DMS114 treated with DMSO at 0.1 percent for 48 hours (cell line): ENCODE measurements around the gene LIMA1.
"Not testable (repeated sequence)": the region's sequence is repeated elsewhere in the genome, so short reads cannot be mapped to it uniquely, and the experiment has no call there.

ENCODE experiments used
- DNase-seq: peaks from one replicate; lab custom pipeline; 2025; ENCODE audit not compliant: unreplicated experiment; lab: John Stamatoyannopoulos, UW

LIMA1 gene

DNA sequence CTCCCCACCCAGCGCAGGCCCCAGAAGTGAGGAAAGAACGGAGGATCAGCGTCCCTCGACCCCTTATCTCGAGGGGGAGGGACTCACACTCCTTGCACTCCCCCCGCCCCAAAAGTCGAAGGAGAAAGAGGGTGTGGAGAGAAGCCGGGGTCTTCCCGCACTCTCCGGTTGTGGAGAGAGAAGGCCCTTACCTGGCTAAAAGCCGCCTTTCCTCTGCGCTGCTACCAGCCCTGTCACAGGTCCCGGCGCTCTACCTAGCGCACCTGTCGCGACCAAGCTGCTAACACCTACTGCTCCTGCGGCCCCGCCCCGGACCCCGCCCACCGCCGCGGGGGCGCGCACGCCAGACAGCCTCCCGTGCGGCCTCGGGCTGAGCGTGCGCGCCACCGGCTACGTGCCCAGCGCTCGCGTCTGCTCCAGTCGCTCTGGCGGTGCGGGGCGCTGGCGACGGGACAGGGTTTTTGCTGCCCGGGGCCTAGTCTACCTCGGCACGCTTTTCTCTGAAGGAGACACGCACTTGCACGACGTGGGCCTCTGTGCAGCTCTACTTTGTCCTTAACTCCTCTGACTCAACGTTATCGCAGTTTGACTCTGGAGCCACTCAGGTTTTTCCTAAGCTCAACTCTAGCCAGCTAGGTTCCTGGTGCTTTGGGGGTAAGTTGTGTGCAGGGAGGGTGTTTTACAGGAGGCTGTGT is at the start of gene LIMA1:
LIMA1 (minus strand) TSS at position 292 of the 695 bp plus-strand sequence. CDS start 34,769 bp downstream, outside the sequence.
- DNase-seq = peak; percentile 73

DNA sequence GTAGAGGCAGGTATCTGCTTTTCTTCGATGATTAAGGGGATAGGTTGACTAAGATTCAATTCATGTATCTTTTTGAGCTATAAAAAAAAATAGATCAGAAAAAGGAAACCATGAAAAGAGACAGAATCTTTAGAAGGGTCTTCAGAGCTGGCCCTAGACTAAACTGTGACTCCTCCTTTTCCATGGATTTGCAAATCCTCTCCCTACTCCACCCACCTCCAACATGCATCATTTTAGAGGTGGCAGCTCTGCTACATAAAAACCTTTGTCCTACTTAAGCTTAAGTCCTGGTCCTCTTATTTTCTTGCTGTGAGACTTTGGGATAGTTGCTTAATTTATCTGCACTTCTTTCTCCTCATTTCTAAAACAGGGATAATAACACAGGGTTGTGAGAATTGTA is 48.4 kb upstream of the LIMA1 start:
- no peak for DNase-seq

DNA sequence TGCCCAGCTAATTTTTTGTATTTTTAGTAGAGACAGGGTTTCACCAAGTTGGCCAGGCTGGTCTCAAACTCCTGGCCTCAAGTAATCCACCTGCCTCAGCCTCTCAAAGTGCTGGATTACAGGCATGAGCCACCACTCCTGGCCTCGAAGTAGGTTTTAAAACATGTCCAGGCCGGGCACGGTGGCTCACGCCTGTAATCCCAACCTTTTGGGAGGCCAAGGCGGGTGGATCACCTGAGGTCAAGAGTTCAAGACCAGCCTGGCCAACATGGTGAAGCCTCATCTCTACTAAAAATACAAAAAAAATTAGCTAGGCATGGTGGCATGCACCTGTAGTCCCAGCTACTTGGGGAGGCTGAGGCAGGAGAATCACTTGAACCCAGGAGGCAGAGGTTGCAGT is 45.3 kb upstream of the LIMA1 start:
- not testable (repeated sequence) for DNase-seq

- DNase-seq = no peak
Measured at GRCh38 chr12:50326590-50327284, 43.4 kb upstream of the LIMA1 start.

DNA sequence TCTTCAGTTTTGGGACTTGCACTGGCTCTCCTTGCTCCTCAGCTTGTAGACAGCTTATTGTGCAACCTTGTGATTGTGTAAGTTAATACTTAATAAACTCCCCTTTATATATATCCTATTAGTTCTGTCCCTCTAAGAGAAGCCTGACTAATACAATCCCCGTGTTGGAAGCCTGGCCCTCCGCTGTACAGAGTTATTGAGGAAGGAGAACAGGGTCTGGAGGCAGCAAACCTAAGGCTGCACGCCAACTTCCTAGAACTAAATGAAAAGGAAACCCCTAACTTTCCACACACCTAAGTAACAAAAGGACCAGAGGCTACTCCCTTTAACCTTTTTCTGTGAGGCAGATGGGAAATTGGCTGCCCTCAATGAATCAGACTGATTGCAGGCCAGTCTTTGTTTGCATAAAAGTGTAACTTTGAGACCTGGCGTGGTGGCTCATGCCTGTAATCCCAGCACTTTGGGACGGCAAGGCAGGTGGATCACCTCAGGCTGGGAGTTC is 42.6 kb upstream of the LIMA1 start:
- no peak for DNase-seq

- not testable (repeated sequence) for DNase-seq
Measured at GRCh38 chr12:50324770-50325169, 41.5 kb upstream of the LIMA1 start.

GRCh38 chr12:50324077-50324476 is 40.8 kb upstream of the LIMA1 start:
- not testable (repeated sequence) for DNase-seq

GRCh38 chr12:50322206-50322605 is 38.9 kb upstream of the LIMA1 start:
- no peak for DNase-seq

DNA sequence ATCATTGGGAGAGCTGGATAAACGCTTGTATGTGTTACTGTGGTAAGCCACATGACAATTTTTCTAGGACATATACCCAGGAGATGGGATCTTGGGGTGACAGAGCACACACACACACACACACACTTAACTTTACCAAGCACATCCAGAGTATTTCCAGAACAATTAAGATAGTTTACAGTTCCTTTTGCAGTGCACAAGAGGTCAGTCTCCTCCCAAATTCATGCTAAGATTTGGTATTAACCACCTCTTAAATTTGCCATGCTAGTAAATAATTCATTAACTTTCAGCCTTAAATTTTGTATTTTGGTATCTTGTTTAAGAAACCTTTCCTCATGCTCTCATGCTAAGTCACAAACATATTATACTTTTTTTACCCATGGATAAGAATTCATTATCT is 33.9 kb upstream of the LIMA1 start:
- no peak for DNase-seq

GRCh38 chr12:50315803-50316202 is 32.5 kb upstream of the LIMA1 start:
- no peak for DNase-seq

GRCh38 chr12:50314636-50315312 is 31.5 kb upstream of the LIMA1 start:
- DNase-seq = peak; percentile 47

- not testable (repeated sequence) for DNase-seq
Measured at GRCh38 chr12:50313971-50314370, 30.7 kb upstream of the LIMA1 start.

- no peak for DNase-seq
Measured at GRCh38 chr12:50313256-50313931, 30.1 kb upstream of the LIMA1 start.

DNA sequence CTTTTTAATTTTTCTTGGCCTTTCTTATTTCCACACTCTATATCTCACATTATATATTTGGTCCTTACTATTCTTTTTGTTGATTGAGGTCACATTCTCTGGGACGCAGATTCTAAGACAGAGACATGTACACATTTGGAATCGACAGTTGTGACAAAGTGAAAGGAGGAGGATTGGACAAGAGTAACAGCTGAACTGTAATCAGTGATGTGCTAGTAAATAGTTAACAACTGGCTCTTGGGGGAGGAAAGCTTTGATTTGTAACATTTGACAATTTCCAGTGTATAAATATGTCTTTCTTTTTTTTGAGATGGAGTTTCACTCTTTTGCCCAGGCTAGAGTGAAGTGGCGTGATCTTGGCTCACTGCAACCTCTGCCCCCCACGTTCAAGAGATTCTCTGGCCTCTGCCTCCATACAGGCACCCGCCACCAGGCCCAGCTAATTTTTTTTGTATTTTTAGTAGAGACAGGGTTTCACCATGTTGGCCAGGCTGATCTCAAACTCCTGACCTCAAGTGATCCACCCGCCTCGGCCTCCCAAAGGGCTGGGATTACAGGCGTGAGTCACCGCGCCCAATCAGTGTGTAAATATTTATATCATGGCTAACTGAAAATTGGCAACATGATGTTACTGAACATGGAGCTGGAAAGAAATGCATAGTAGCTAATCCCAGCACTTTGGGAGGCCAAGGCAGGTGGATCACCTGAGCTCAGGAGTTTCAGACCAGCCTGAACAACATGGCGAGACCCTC is 28.7 kb upstream of the LIMA1 start:
- DNase-seq = not testable (repeated sequence)

DNA sequence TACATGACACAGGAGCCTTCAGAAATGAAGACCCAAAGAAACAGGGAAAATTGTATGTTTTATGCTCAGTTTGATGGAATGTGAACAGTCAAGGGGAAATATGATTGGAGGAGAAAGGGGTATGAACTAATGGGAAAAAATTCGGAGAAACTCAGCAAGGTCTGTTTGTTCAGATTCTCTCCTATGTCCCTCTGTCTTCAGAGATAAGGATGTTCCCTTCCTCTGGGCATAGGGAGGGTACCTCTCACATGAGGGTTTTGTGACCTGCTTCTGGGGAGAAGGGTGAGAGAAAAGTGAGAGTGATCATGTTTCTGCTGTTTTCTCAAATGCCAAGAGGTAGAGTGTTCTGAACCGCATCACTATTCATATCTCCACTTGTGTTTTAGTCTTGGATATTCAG is 26.6 kb upstream of the LIMA1 start:
- DNase-seq = no peak

- no peak for DNase-seq
Measured at GRCh38 chr12:50302686-50303085, 19.4 kb upstream of the LIMA1 start.

DNA sequence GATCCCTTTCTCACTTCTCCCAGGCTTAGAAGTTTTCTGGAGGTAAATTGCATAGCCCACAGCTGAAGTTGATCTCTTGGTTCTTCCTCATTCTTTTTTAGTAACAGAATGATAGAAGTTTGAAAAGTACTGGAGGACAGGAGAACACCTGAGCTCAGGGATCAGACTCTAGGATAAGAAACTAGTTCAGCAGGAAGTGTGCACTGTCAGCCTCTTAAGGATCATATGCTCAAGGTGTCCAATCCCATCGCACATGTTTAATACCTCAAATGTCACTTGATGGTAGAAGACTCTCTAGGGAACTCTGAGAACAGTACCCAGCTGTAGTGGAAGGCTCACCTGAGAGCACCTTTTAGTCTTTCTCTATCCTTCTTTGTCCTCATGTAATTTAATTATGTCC is 14.7 kb upstream of the LIMA1 start:
- DNase-seq = no peak

DNA sequence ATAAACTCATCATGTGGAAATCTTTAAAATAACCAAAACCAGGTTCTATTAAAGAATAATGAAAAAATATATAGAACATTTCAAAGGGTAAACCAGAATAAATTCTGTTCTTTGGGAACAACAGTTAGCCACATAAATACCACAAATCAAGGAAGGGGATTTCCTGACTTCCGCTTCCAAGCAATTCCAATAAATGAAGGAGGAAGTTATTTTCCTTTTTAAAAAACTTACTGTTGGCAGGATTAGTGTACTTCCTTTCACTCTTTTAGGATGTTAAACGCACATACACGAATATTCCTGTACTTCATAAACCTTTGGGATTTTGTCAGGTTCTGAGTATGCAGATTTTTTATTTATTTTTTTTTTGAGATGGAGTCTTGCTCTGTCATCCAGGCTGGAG is 13.7 kb upstream of the LIMA1 start:
- DNase-seq = no peak

DNA sequence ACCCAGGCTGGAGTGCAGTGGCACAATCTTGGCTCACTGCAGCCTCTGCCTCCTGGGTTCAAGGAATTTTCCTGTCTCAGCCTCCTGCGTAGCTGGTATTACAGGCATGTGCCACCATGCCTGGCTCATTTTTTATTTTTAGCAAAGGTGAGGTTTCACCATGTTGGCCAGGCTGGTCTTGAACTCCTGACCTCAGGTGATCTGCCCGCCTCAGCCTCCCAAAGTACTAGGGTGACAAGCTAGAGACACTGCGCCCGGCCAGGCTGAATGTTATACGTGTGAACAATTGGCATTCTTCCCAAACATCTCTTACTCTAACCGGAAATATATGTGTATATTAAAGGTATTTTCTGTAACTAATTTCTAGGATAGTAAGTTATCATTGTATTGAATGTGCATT is 13.2 kb upstream of the LIMA1 start:
- DNase-seq = no peak

DNA sequence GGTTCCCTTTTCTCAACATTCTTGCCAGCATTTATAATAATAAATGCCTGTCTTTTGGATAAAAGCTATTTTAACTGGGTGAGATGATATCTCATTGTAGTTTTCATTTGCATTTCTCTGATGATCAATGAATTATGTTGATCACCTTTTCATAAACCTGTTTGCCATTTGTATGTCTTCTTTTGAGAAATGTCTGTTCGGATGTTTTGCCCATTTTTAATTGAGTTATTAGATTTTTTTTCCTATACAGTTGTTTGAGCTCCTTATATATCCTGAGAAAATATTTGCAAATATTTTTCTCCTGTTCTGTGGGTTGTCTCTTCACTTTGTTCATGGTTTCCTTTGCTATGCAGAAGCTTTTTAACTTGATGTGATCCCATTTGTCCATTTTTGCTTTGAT is 8.1 kb upstream of the LIMA1 start:
- DNase-seq = no peak

- not testable (repeated sequence) for DNase-seq
Measured at GRCh38 chr12:50290692-50291091, 7.4 kb upstream of the LIMA1 start.
